ENCODE results near the gene STATH.
"Not testable (repeated sequence)": the region's sequence is repeated elsewhere in the genome, so short reads cannot be mapped to it uniquely, and the experiment has no call there.

STATH gene

GRCh38 chr4:70000711-70001110 is 4.9 kb downstream of the STATH start:
- no peaks in the 10 kb centered on the region for H4K20me1 ChIP-seq (ENCODE audit: insufficient read depth, low read length)
- H2AFZ ChIP-seq (ENCODE audit: low read depth, low read length) = no peak overlapping the region
- TF ChIP-seq CTCF (IDR thresholded peaks at IDR 0.05; ENCODE audit: low read depth, low read length) = no peak
- no peak for TF ChIP-seq EZH2phosphoT487 (IDR thresholded peaks at IDR 0.05; ENCODE audit: low read depth)
- no peak overlapping the region for H3K4me3 ChIP-seq (ENCODE audit: low read length)
- no peaks in the 10 kb centered on the region for H3K36me3 ChIP-seq (replicated peaks; ENCODE audit: low read depth, low read length)
- H3K4me1 ChIP-seq (ENCODE audit: low read length) = no peaks in the 10 kb centered on the region
- H3K79me2 ChIP-seq (ENCODE audit: low read length) = no peaks in the 10 kb centered on the region
- H3K9ac ChIP-seq (ENCODE audit: low read length) = no peak overlapping the region
- H3K4me2 ChIP-seq (ENCODE audit: low read length) = no peak overlapping the region
- no peaks in the 10 kb centered on the region for H3K9me3 ChIP-seq (ENCODE audit: insufficient read depth, low read length)
- no peak overlapping the region for H3K27ac ChIP-seq (ENCODE audit: low read length)
- no peaks in the 10 kb centered on the region for H3K27me3 ChIP-seq (ENCODE audit: low read depth, low read length)

GRCh38 chr4:70002507-70002906 is 6.7 kb downstream of the STATH start:
- H4K20me1 ChIP-seq (ENCODE audit: insufficient read depth, low read length) = no peaks in the 10 kb centered on the region
- TF ChIP-seq EZH2phosphoT487 (IDR thresholded peaks at IDR 0.05; ENCODE audit: low read depth) = no peak
- TF ChIP-seq CTCF (IDR thresholded peaks at IDR 0.05; ENCODE audit: low read depth, low read length) = no peak
- H3K79me2 ChIP-seq (ENCODE audit: low read length) = no peaks in the 10 kb centered on the region
- no peaks in the 10 kb centered on the region for H3K27me3 ChIP-seq (ENCODE audit: low read depth, low read length)
- no peak overlapping the region for H3K4me3 ChIP-seq (ENCODE audit: low read length)
- no peak overlapping the region for H2AFZ ChIP-seq (ENCODE audit: low read depth, low read length)
- H3K9ac ChIP-seq (ENCODE audit: low read length) = no peak overlapping the region
- no peak overlapping the region for H3K27ac ChIP-seq (ENCODE audit: low read length)
- no peaks in the 10 kb centered on the region for H3K4me1 ChIP-seq (ENCODE audit: low read length)
- no peak overlapping the region for H3K4me2 ChIP-seq (ENCODE audit: low read length)
- no peaks in the 10 kb centered on the region for H3K36me3 ChIP-seq (replicated peaks; ENCODE audit: low read depth, low read length)
- H3K9me3 ChIP-seq (ENCODE audit: insufficient read depth, low read length) = no peaks in the 10 kb centered on the region

- Histone ChIP-seq H3K79me2 (ENCODE audit: low read length) (no peaks in the 10 kb centered on the region), H3K9me3 (ENCODE audit: insufficient read depth, low read length) (no peaks in the 10 kb centered on the region), H2AFZ (ENCODE audit: low read depth, low read length) (no peak overlapping the region), H3K4me1 (ENCODE audit: low read length) (no peaks in the 10 kb centered on the region), H3K9ac (ENCODE audit: low read length) (no peak overlapping the region), H3K4me3 (ENCODE audit: low read length) (no peak overlapping the region), H3K36me3 (replicated peaks; ENCODE audit: low read depth, low read length) (no peaks in the 10 kb centered on the region), H3K27me3 (ENCODE audit: low read depth, low read length) (no peaks in the 10 kb centered on the region), H3K27ac (ENCODE audit: low read length) (no peak overlapping the region), H4K20me1 (ENCODE audit: insufficient read depth, low read length) (no peaks in the 10 kb centered on the region), H3K4me2 (ENCODE audit: low read length) (no peak overlapping the region)
- no peak for TF ChIP-seq EZH2phosphoT487 (IDR thresholded peaks at IDR 0.05; ENCODE audit: low read depth)
- TF ChIP-seq CTCF (IDR thresholded peaks at IDR 0.05; ENCODE audit: low read depth, low read length) = no peak
Observed at GRCh38 chr4:70008771-70009170, 13.0 kb downstream of the STATH start.

- not testable (repeated sequence) for H2AFZ ChIP-seq (ENCODE audit: low read depth, low read length); H3K4me3 ChIP-seq (ENCODE audit: low read length); H3K9me3 ChIP-seq (ENCODE audit: insufficient read depth, low read length); H3K36me3 ChIP-seq (replicated peaks; ENCODE audit: low read depth, low read length); H3K27ac ChIP-seq (ENCODE audit: low read length); H3K9ac ChIP-seq (ENCODE audit: low read length); H3K4me2 ChIP-seq (ENCODE audit: low read length); H3K4me1 ChIP-seq (ENCODE audit: low read length); H3K27me3 ChIP-seq (ENCODE audit: low read depth, low read length); H3K79me2 ChIP-seq (ENCODE audit: low read length); H4K20me1 ChIP-seq (ENCODE audit: insufficient read depth, low read length)
Observed at GRCh38 chr4:70019006-70019405, 23.2 kb downstream of the STATH start.

GRCh38 chr4:70023218-70023617 is 27.5 kb downstream of the STATH start:
- no peaks in the 10 kb centered on the region for H4K20me1 ChIP-seq (ENCODE audit: insufficient read depth, low read length)
- no peak overlapping the region for H2AFZ ChIP-seq (ENCODE audit: low read depth, low read length)
- no peak overlapping the region for H3K4me2 ChIP-seq (ENCODE audit: low read length)
- H3K4me1 ChIP-seq (ENCODE audit: low read length) = no peaks in the 10 kb centered on the region
- H3K4me3 ChIP-seq (ENCODE audit: low read length) = no peak overlapping the region
- TF ChIP-seq CTCF (IDR thresholded peaks at IDR 0.05; ENCODE audit: low read depth, low read length) = no peak
- no peak for TF ChIP-seq EZH2phosphoT487 (IDR thresholded peaks at IDR 0.05; ENCODE audit: low read depth)
- no peaks in the 10 kb centered on the region for H3K36me3 ChIP-seq (replicated peaks; ENCODE audit: low read depth, low read length)
- no peaks in the 10 kb centered on the region for H3K9me3 ChIP-seq (ENCODE audit: insufficient read depth, low read length)
- no peak overlapping the region for H3K27ac ChIP-seq (ENCODE audit: low read length)
- no peak overlapping the region for H3K9ac ChIP-seq (ENCODE audit: low read length)
- H3K79me2 ChIP-seq (ENCODE audit: low read length) = no peaks in the 10 kb centered on the region
- H3K27me3 ChIP-seq (ENCODE audit: low read depth, low read length) = no peaks in the 10 kb centered on the region

Data from OCI-LY3 (cell line).